ENCODE data around the gene TBC1D22A.

TBC1D22A gene

DNA sequence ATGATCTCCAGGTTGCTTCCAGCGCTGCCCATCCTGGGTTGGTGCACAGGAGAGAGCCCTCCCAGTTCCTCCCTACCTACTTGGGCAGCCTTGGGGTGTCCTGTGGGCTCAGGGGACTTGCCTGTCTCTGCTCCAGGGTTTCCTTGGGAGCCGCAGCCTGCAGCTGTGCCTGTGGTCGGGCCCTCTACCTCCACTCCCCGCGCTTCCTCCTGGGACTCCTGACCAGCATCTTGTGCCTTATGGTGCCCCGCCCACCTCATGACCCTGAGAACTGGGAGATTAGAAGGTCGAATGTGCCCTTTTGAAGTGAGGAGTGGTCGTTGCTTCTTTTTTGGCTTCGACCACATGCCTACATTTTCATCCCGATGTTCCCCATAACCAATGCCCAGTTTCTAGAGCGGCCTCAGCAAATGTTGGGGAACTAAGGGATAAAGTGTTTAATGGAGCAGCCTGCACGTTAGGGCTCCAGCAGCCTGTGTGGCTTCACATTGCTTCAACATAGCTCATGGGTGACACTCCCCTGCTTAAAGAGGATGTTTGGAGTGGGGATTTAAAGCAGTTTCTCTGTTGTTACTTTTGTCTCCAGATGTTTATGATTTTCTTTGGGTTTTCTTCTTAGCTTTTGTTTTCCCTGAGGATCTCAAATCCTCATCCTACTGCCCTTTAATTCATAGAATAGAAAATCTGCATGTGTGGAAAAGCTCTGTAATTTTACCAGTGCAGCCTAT, 248.8 kb downstream of the TBC1D22A start:
- Histone ChIP-seq H3K9ac (ENCODE audit: low read length) (no peak overlapping the region), H3K79me2 (ENCODE audit: low read length) (no peaks in the 10 kb centered on the region), H4K20me1 (ENCODE audit: insufficient read depth, low read length) (no peaks in the 10 kb centered on the region), H3K9me3 (replicated peaks; ENCODE audit: insufficient read depth, low read length) (no peaks in the 10 kb centered on the region), H2AFZ (ENCODE audit: low read length) (no peak overlapping the region), H3K27me3 (replicated peaks; ENCODE audit: insufficient read depth, low read length) (no peaks in the 10 kb centered on the region), H3K4me2 (ENCODE audit: low read depth, low read length) (no peak overlapping the region), H3K4me1 (ENCODE audit: low read length) (no peaks in the 10 kb centered on the region), H3K27ac (ENCODE audit: low read length) (no peak overlapping the region), H3K9me2 (replicated peaks; ENCODE audit: insufficient read depth, low read length) (no peaks in the 10 kb centered on the region), H3K36me3 (replicated peaks; ENCODE audit: insufficient read depth, low read length) (peaks cover 5% of the 10 kb centered on the region; the same call in 1 of the 2 replicates), H3K4me3 (ENCODE audit: low read length) (no peak overlapping the region), H3F3A (ENCODE audit: insufficient read depth, low read length) (no peaks in the 10 kb centered on the region)
- TF ChIP-seq EZH2phosphoT487 (IDR thresholded peaks at IDR 0.05; ENCODE audit: low read length) = no peak
- no peak for TF ChIP-seq EZH2 (optimal IDR thresholded peaks at IDR 0.05; ENCODE audit: low read depth, low read length)
- TF ChIP-seq, protein P1, sequence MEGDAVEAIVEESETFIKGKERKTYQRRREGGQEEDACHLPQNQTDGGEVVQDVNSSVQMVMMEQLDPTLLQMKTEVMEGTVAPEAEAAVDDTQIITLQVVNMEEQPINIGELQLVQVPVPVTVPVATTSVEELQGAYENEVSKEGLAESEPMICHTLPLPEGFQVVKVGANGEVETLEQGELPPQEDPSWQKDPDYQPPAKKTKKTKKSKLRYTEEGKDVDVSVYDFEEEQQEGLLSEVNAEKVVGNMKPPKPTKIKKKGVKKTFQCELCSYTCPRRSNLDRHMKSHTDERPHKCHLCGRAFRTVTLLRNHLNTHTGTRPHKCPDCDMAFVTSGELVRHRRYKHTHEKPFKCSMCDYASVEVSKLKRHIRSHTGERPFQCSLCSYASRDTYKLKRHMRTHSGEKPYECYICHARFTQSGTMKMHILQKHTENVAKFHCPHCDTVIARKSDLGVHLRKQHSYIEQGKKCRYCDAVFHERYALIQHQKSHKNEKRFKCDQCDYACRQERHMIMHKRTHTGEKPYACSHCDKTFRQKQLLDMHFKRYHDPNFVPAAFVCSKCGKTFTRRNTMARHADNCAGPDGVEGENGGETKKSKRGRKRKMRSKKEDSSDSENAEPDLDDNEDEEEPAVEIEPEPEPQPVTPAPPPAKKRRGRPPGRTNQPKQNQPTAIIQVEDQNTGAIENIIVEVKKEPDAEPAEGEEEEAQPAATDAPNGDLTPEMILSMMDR (IDR thresholded peaks at IDR 0.05; ENCODE audit: low read length) = no peak
- no peak for DNase-seq

DNA sequence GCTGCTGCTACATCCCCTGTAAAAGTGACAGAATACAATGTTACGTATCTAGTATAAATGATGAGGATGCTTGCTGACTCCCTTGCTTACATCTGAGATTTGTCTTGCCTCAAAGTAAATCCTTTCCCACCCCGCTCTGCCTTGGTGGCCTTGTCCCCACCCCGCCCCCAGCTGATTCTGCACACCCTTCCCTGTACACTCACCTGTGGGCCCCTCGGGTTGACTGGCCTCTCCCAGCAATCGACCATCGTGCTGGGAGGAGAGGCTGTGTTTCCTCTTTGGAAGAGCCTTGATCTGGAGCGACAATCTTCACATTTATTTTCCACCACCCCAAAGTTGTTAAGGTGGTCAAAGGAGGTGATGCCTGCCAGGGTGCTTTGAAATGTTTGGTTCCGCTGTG, 249.4 kb downstream of the TBC1D22A start:
- TF ChIP-seq, protein P1 (IDR thresholded peaks at IDR 0.05; ENCODE audit: low read length) = no peak
- TF ChIP-seq EZH2phosphoT487 (IDR thresholded peaks at IDR 0.05; ENCODE audit: low read length) (no peak), EZH2 (optimal IDR thresholded peaks at IDR 0.05; ENCODE audit: low read depth, low read length) (no peak)
- H3K36me3 ChIP-seq (replicated peaks; ENCODE audit: insufficient read depth, low read length) = peaks cover 5% of the 10 kb centered on the region; the same call in 1 of the 2 replicates
- H3K79me2 ChIP-seq (ENCODE audit: low read length) = no peaks in the 10 kb centered on the region
- H3K4me2 ChIP-seq (ENCODE audit: low read depth, low read length) = no peak overlapping the region
- H3K4me1 ChIP-seq (ENCODE audit: low read length) = no peaks in the 10 kb centered on the region
- no peak overlapping the region for H3K9ac ChIP-seq (ENCODE audit: low read length)
- no peak for DNase-seq
- no peak overlapping the region for H3K27ac ChIP-seq (ENCODE audit: low read length)
- no peak overlapping the region for H2AFZ ChIP-seq (ENCODE audit: low read length)
- no peaks in the 10 kb centered on the region for H4K20me1 ChIP-seq (ENCODE audit: insufficient read depth, low read length)
- H3K9me3 ChIP-seq (replicated peaks; ENCODE audit: insufficient read depth, low read length) = no peaks in the 10 kb centered on the region
- H3K9me2 ChIP-seq (replicated peaks; ENCODE audit: insufficient read depth, low read length) = no peaks in the 10 kb centered on the region
- no peak overlapping the region for H3K4me3 ChIP-seq (ENCODE audit: low read length)
- H3K27me3 ChIP-seq (replicated peaks; ENCODE audit: insufficient read depth, low read length) = no peaks in the 10 kb centered on the region
- no peaks in the 10 kb centered on the region for H3F3A ChIP-seq (ENCODE audit: insufficient read depth, low read length)

DNA sequence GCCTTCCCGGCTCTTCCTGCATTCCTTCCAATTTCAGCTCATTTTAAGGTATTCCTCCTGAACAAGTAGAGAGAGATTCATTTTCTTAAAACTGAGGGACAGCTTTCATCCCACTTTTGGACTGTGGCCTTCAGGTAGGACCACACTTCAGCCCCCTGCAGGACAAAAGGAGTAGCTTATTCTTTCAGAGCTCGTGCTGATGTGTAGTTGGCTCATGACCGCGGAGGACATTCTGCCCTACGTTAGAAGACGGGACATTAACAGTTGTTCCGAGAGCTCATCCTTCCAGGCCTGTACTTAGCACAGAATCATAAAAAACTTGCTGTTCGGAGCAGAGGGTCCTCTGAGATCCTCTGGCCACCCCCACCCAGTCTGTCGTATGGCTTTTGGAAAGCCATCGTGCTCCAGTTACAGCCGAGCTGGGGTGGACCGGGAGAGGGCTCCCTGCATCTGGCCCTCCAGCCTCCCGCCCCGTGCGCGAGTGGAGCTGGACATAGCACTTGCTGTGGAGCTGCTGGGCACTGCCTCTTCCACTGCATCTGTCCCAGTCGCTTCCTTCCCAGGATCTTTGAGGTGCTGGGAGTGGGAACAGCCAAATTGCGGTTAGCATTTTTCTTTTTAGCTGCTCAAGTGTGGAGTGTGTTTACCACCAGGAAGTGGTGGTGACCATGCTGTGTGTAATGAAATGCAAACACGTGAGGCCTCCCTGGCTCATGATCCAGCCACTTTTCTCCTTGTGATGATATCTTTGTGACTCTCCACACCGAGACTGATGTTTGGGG, 250.3 kb downstream of the TBC1D22A start:
- no peaks in the 10 kb centered on the region for H3K4me1 ChIP-seq (ENCODE audit: low read length)
- H3K27ac ChIP-seq (ENCODE audit: low read length) = no peak overlapping the region
- no peak overlapping the region for H2AFZ ChIP-seq (ENCODE audit: low read length)
- no peaks in the 10 kb centered on the region for H3K9me2 ChIP-seq (replicated peaks; ENCODE audit: insufficient read depth, low read length)
- no peak overlapping the region for H3K4me2 ChIP-seq (ENCODE audit: low read depth, low read length)
- no peak for DNase-seq
- H3K9me3 ChIP-seq (replicated peaks; ENCODE audit: insufficient read depth, low read length) = no peaks in the 10 kb centered on the region
- no peaks in the 10 kb centered on the region for H4K20me1 ChIP-seq (ENCODE audit: insufficient read depth, low read length)
- H3K79me2 ChIP-seq (ENCODE audit: low read length) = no peaks in the 10 kb centered on the region
- H3K36me3 ChIP-seq (replicated peaks; ENCODE audit: insufficient read depth, low read length) = peaks cover 5% of the 10 kb centered on the region; the same call in 1 of the 2 replicates
- TF ChIP-seq EZH2 (optimal IDR thresholded peaks at IDR 0.05; ENCODE audit: low read depth, low read length) = no peak
- no peak for TF ChIP-seq EZH2phosphoT487 (IDR thresholded peaks at IDR 0.05; ENCODE audit: low read length)
- TF ChIP-seq, protein P1 (IDR thresholded peaks at IDR 0.05; ENCODE audit: low read length) = no peak
- no peaks in the 10 kb centered on the region for H3K27me3 ChIP-seq (replicated peaks; ENCODE audit: insufficient read depth, low read length)
- H3F3A ChIP-seq (ENCODE audit: insufficient read depth, low read length) = no peaks in the 10 kb centered on the region
- H3K9ac ChIP-seq (ENCODE audit: low read length) = no peak overlapping the region
- H3K4me3 ChIP-seq (ENCODE audit: low read length) = no peak overlapping the region
